ENCODE results near the gene ZNF829. TPM values are rescaled to one million over a fixed set of nuclear protein-coding genes. Genes with fewer than 3 reads are reported as not detected.

The ZNF829 gene
- total RNA-seq, 4 donors from 2014 or later: 0.97 to 1.5 (median 1.2) TPM

Other genes with a start within 250 kb of the ZNF829 start
- gene ZNF461, start 249.5 kb downstream of the ZNF829 start, total RNA-seq: 1 to 10 TPM; 1.0 to 4.5 (median 2.6) TPM
- 1 to 10 TPM; 1.1 to 3.5 (median 1.9) TPM for gene ZNF567, start 228.7 kb downstream of the ZNF829 start, total RNA-seq
- under 1 TPM; 0.24 to 0.55 (median 0.42) TPM for gene ZNF850, start 143.5 kb downstream of the ZNF829 start, total RNA-seq
- 1 to 10 TPM; 2.4 to 8.1 (median 5.2) TPM for gene ZNF790, start 77.9 kb downstream of the ZNF829 start, total RNA-seq
- gene ZNF345, start 65.4 kb downstream of the ZNF829 start, total RNA-seq: 1 to 10 TPM in 1 of 4 donors, under 1 TPM in 3; 0.36 to 3.9 (median 0.51) TPM
- gene ZNF568, start within 50 bp of the ZNF829 start, total RNA-seq: 10 to 100 TPM in 1 of 4 donors, 1 to 10 TPM in 3; 3.0 to 10.2 (median 5.4) TPM
- 10 to 100 TPM in 1 of 4 donors, 1 to 10 TPM in 3; 3.0 to 15.4 (median 3.7) TPM for gene ZNF420, start 162.1 kb upstream of the ZNF829 start, total RNA-seq